ENCODE data around the gene TMEM271.
"Not testable (repeated sequence)": the region's sequence is repeated elsewhere in the genome, so short reads cannot be mapped to it uniquely, and the experiment has no call there.

Gene TMEM271

GRCh38 chr4:609400-610050 is 33.4 kb upstream of the TMEM271 start:
- peak; percentile 80 for DNase-seq

- no peak for DNase-seq
Observed at GRCh38 chr4:608236-608635, 32.1 kb upstream of the TMEM271 start.

GRCh38 chr4:605702-606425 is 29.8 kb upstream of the TMEM271 start:
- no peak for DNase-seq

GRCh38 chr4:604131-604530 is 28.0 kb upstream of the TMEM271 start:
- no peak for DNase-seq

- peak; percentile 98 for DNase-seq
Observed at GRCh38 chr4:602559-602942, 26.5 kb upstream of the TMEM271 start.

GRCh38 chr4:601612-602558 is 25.8 kb upstream of the TMEM271 start:
- no peak for DNase-seq

- no peak for DNase-seq
Observed at GRCh38 chr4:600850-601515, 24.9 kb upstream of the TMEM271 start.

GRCh38 chr4:600166-600565 is 24.1 kb upstream of the TMEM271 start:
- DNase-seq = no peak

GRCh38 chr4:598925-599324 is 22.8 kb upstream of the TMEM271 start:
- no peak for DNase-seq

GRCh38 chr4:592825-593520 is 16.9 kb upstream of the TMEM271 start:
- DNase-seq = no peak

GRCh38 chr4:592178-592577 is 16.1 kb upstream of the TMEM271 start:
- DNase-seq = not testable (repeated sequence)

- no peak for DNase-seq
Observed at GRCh38 chr4:590313-590841, 14.3 kb upstream of the TMEM271 start.

- DNase-seq = no peak
Observed at GRCh38 chr4:589219-589963, 13.3 kb upstream of the TMEM271 start.

- DNase-seq = no peak
Observed at GRCh38 chr4:588351-588849, 12.3 kb upstream of the TMEM271 start.

- DNase-seq = no peak
Observed at GRCh38 chr4:587671-588350, 11.7 kb upstream of the TMEM271 start.

- no peak for DNase-seq
Observed at GRCh38 chr4:583820-584219, 7.7 kb upstream of the TMEM271 start.

GRCh38 chr4:581753-582361 is 5.8 kb upstream of the TMEM271 start:
- DNase-seq = peak; percentile 78

- no peak for DNase-seq
Observed at GRCh38 chr4:581181-581580, 5.1 kb upstream of the TMEM271 start.

- DNase-seq = peak; percentile 44
Observed at GRCh38 chr4:579543-580175, 3.6 kb upstream of the TMEM271 start.

Data from DMS53 (cell line).